ENCODE results near the gene DAD1. TPM values are rescaled to one million over a fixed set of nuclear protein-coding genes. Genes with fewer than 3 reads are reported as not detected.

Gene DAD1
- total RNA-seq, 2 donors from 2014 or later: 176 to 193 TPM

GRCh38 chr14:22522466-22522957 lies 66.5 kb downstream of the DAD1 start:
- H3K36me3 ChIP-seq (ENCODE audit: control insufficient read depth, insufficient read depth, low read length): no peaks in the 10 kb centered on the region
- no peaks in the 10 kb centered on the region for H3K9me3 Mint-ChIP-seq
- H3K27me3 ChIP-seq (ENCODE audit: control insufficient read depth, insufficient read depth, low read length, poor library complexity, severe bottlenecking): no peaks in the 10 kb centered on the region
- no peaks in the 10 kb centered on the region for H3K9me3 ChIP-seq (ENCODE audit: control insufficient read depth, low read length)
- H3K27ac Mint-ChIP-seq: no peak overlapping the region
- peaks cover 18% of the 10 kb centered on the region for H3K4me1 Mint-ChIP-seq
- H3K36me3 Mint-ChIP-seq (ENCODE audit: low read depth): no peaks in the 10 kb centered on the region
- no peak for DNase-seq
- H3K27me3 Mint-ChIP-seq (ENCODE audit: insufficient read depth): peaks cover 4% of the 10 kb centered on the region
- H3K4me3 Mint-ChIP-seq: no peak overlapping the region
- no peak overlapping the region for H3K4me3 ChIP-seq (ENCODE audit: low read length)
- H3K27ac ChIP-seq (ENCODE audit: low read depth, low read length): no peak overlapping the region
- H3K4me1 ChIP-seq (ENCODE audit: control insufficient read depth, insufficient read depth, low read length): peaks cover 11% of the 10 kb centered on the region
- WGBS, 2 experiments (ENCODE audit: insufficient coverage in 1 of 2, insufficient read length in 1 of 2): 87 to 100% methylated on average over 1 of the region's 1 CpG
- no peak overlapping the region for H3K9ac ChIP-seq (ENCODE audit: extremely low read depth, low read length, poor library complexity, severe bottlenecking)
- TF ChIP-seq CTCF (conservative IDR thresholded peaks at IDR 0.05): no peak

GRCh38 chr14:22521449-22522239 lies 67.4 kb downstream of the DAD1 start:
- WGBS, 2 experiments (ENCODE audit: insufficient coverage in 1 of 2, insufficient read length in 1 of 2): 80 to 96% methylated on average over 3 to 4 of the region's 4 CpGs
- Mint-ChIP-seq H3K36me3 (ENCODE audit: low read depth) (no peaks in the 10 kb centered on the region), H3K27me3 (ENCODE audit: insufficient read depth) (peaks cover 4% of the 10 kb centered on the region), H3K4me1 (peaks cover 24% of the 10 kb centered on the region), H3K4me3 (no peak overlapping the region), H3K9me3 (no peaks in the 10 kb centered on the region), H3K27ac (no peak overlapping the region)
- TF ChIP-seq CTCF (conservative IDR thresholded peaks at IDR 0.05): no peak
- no peak overlapping the region for H3K4me3 ChIP-seq (ENCODE audit: low read length)
- no peak overlapping the region for H3K27ac ChIP-seq (ENCODE audit: low read depth, low read length)
- DNase-seq: no peak
- peaks cover 11% of the 10 kb centered on the region for H3K4me1 ChIP-seq (ENCODE audit: control insufficient read depth, insufficient read depth, low read length)
- no peaks in the 10 kb centered on the region for H3K36me3 ChIP-seq (ENCODE audit: control insufficient read depth, insufficient read depth, low read length)
- H3K9ac ChIP-seq (ENCODE audit: extremely low read depth, low read length, poor library complexity, severe bottlenecking): no peak overlapping the region
- no peaks in the 10 kb centered on the region for H3K9me3 ChIP-seq (ENCODE audit: control insufficient read depth, low read length)
- H3K27me3 ChIP-seq (ENCODE audit: control insufficient read depth, insufficient read depth, low read length, poor library complexity, severe bottlenecking): no peaks in the 10 kb centered on the region

GRCh38 chr14:22520796-22521195 lies 68.2 kb downstream of the DAD1 start:
- Mint-ChIP-seq H3K36me3 (ENCODE audit: low read depth) (no peaks in the 10 kb centered on the region), H3K9me3 (no peaks in the 10 kb centered on the region), H3K4me3 (no peak overlapping the region), H3K27me3 (ENCODE audit: insufficient read depth) (peaks cover 4% of the 10 kb centered on the region), H3K4me1 (peaks cover 24% of the 10 kb centered on the region), H3K27ac (no peak overlapping the region)
- Histone ChIP-seq H3K4me1 (ENCODE audit: control insufficient read depth, insufficient read depth, low read length) (peaks cover 11% of the 10 kb centered on the region), H3K4me3 (ENCODE audit: low read length) (no peak overlapping the region), H3K36me3 (ENCODE audit: control insufficient read depth, insufficient read depth, low read length) (no peaks in the 10 kb centered on the region), H3K9me3 (ENCODE audit: control insufficient read depth, low read length) (no peaks in the 10 kb centered on the region), H3K27me3 (ENCODE audit: control insufficient read depth, insufficient read depth, low read length, poor library complexity, severe bottlenecking) (no peaks in the 10 kb centered on the region), H3K9ac (ENCODE audit: extremely low read depth, low read length, poor library complexity, severe bottlenecking) (no peak overlapping the region), H3K27ac (ENCODE audit: low read depth, low read length) (no peak overlapping the region)
- no peak for DNase-seq
- no peak for TF ChIP-seq CTCF (conservative IDR thresholded peaks at IDR 0.05)
- WGBS, 2 experiments (ENCODE audit: insufficient coverage in 1 of 2, insufficient read length in 1 of 2): 95 to 98% methylated on average over 5 of the region's 5 CpGs

Measured in endodermal cell (in vitro differentiated cells).